ENCODE results near the gene COL5A2. TPM values are rescaled to one million over a fixed set of nuclear protein-coding genes. Genes with fewer than 3 reads are reported as not detected.

The COL5A2 gene
- total RNA-seq, 2 experiments from 2014 or later, result 0.32 to 0.50 TPM

DNA sequence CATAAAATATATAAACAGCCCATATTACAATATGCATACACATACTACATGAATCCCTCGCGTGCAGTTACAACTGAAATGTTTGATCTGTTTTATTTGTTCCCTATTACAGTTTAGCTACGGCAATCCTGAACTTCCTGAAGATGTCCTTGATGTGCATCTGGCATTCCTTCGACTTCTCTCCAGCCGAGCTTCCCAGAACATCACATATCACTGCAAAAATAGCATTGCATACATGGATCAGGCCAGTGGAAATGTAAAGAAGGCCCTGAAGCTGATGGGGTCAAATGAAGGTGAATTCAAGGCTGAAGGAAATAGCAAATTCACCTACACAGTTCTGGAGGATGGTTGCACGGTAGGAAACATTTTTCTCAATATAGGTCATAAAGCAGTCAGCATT lies 169.0 kb downstream of the COL5A2 start:
- DNase-seq, result no peak
- H3K27ac Mint-ChIP-seq, result no peak overlapping the region
- H3K4me1 Mint-ChIP-seq, result no peaks in the 10 kb centered on the region
- ATAC-seq, result no peak
- intact Hi-C loops (cut with DNase I, micrococcal nuclease), result no loop called here
- CTCF ChIA-PET, result no interaction called here
- H3K4me3 Mint-ChIP-seq, result no peak overlapping the region
- POLR2A ChIA-PET, result no interaction called here
- no peaks in the 10 kb centered on the region for H3K9me3 Mint-ChIP-seq (ENCODE audit: low read depth)
- H3K27me3 Mint-ChIP-seq, result peaks cover 1% of the 10 kb centered on the region
- no peaks in the 10 kb centered on the region for H3K36me3 Mint-ChIP-seq (ENCODE audit: low read depth)

GRCh38 chr2:189008555-189009262 lies 170.9 kb downstream of the COL5A2 start:
- intact Hi-C loops (cut with DNase I, micrococcal nuclease), result no loop called here
- Mint-ChIP-seq H3K4me3 (no peak overlapping the region), H3K4me1 (no peaks in the 10 kb centered on the region), H3K27me3 (peaks cover under 1% of the 10 kb centered on the region), H3K9me3 (ENCODE audit: low read depth) (no peaks in the 10 kb centered on the region), H3K27ac (no peak overlapping the region), H3K36me3 (ENCODE audit: low read depth) (no peaks in the 10 kb centered on the region)
- ATAC-seq (no peak), DNase-seq (no peak)
- POLR2A ChIA-PET, result no interaction called here
- CTCF ChIA-PET, result no interaction called here

- POLR2A ChIA-PET, result no interaction called here
These were observed 177.5 kb downstream of the COL5A2 start for GRCh38 chr2:189002079-189002478.

DNA sequence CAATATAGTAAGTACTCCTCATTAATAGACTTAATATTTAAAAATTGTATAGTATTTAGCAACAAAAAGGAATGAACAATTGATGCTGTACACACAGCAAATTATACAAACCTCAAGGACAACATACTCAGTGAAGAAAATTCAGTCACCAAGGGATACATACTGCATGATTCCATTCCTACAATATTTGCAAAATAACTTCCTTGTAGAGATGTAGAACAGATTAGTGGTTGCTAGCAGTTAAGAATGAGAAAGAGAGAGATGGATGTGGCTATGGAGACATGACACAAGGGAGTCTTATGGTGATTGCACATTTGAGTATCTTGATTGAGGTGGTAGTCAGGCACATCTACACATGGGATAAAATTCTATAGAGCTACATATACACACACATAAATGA lies 179.3 kb downstream of the COL5A2 start:
- Mint-ChIP-seq H3K36me3 (ENCODE audit: low read depth) (no peaks in the 10 kb centered on the region), H3K4me3 (no peak overlapping the region), H3K4me1 (peaks cover 7% of the 10 kb centered on the region), H3K27ac (no peak overlapping the region), H3K9me3 (ENCODE audit: low read depth) (no peaks in the 10 kb centered on the region), H3K27me3 (peaks cover 2% of the 10 kb centered on the region)
- DNase-seq (no peak), ATAC-seq (no peak)
- intact Hi-C loops (cut with DNase I, micrococcal nuclease), result no loop called here
- CTCF ChIA-PET, result no interaction called here
- POLR2A ChIA-PET, result no interaction called here

More at GRCh38 chr2:189002079-189002478, 177.5 kb downstream of the COL5A2 start:
- ATAC-seq (peak; percentile 49), DNase-seq (no peak)
- Mint-ChIP-seq H3K27me3 (peaks cover 2% of the 10 kb centered on the region), H3K9me3 (ENCODE audit: low read depth) (no peaks in the 10 kb centered on the region), H3K4me3 (no peak overlapping the region), H3K4me1 (peaks cover 7% of the 10 kb centered on the region), H3K27ac (no peak overlapping the region), H3K36me3 (ENCODE audit: low read depth) (no peaks in the 10 kb centered on the region)
- CTCF ChIA-PET, result no interaction called here
- intact Hi-C loops (cut with DNase I, micrococcal nuclease), result no loop called here

DNA sequence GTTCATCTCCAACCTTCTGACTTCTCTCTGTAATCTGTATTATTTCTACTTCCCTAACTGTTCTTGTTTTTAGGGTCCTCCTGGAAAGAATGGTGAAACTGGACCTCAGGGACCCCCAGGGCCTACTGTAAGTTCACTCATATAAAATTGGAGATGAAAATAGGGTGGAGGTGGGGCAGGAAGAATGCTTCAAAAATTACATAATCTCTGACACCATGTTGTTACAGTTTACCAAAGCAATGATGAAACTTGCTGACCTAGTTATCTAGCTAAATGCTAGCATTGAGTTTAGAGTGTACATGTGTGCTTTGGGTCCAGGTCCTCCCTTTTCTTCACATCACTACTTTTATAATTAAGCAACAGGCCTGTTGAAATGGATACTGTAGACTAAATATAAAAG lies 182.3 kb downstream of the COL5A2 start:
- DNase-seq, result no peak
- Mint-ChIP-seq H3K36me3 (ENCODE audit: low read depth) (no peaks in the 10 kb centered on the region), H3K9me3 (ENCODE audit: low read depth) (no peaks in the 10 kb centered on the region), H3K27ac (no peak overlapping the region), H3K27me3 (peaks cover 2% of the 10 kb centered on the region), H3K4me1 (peaks cover 3% of the 10 kb centered on the region), H3K4me3 (no peak overlapping the region)
- intact Hi-C loops (cut with DNase I, micrococcal nuclease), result no loop called here
- CTCF ChIA-PET, result no interaction called here
- POLR2A ChIA-PET, result no interaction called here
- no peak for ATAC-seq

- no peaks in the 10 kb centered on the region for H3K36me3 Mint-ChIP-seq (ENCODE audit: low read depth)
- peaks cover 2% of the 10 kb centered on the region for H3K27me3 Mint-ChIP-seq
- no peak for DNase-seq
- no peak overlapping the region for H3K27ac Mint-ChIP-seq
- ChIA-PET POLR2A (no interaction called here), CTCF (no interaction called here)
- no peaks in the 10 kb centered on the region for H3K4me1 Mint-ChIP-seq
- no peak for ATAC-seq
- H3K9me3 Mint-ChIP-seq (ENCODE audit: low read depth), result no peaks in the 10 kb centered on the region
- H3K4me3 Mint-ChIP-seq, result no peak overlapping the region
- intact Hi-C loops (cut with DNase I, micrococcal nuclease), result no loop called here
These were observed 186.3 kb downstream of the COL5A2 start for GRCh38 chr2:188993247-188993646.

DNA sequence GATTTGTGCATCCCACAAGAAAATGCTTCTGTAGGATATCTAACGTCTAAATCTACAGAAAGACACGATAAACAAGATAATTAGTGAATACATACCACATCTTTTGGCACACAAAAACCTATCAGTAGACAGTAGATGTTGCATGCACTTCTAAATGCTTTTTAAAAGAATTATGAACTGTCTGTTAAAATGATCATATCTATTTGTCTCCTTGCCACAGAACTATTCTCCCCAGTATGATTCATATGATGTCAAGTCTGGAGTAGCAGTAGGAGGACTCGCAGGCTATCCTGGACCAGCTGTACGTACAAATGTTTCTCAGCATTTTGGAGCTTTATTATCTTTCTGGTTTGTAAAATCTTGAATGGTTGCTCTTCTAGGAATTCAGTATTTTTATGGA lies 192.7 kb downstream of the COL5A2 start:
- Mint-ChIP-seq H3K9me3 (ENCODE audit: low read depth) (no peaks in the 10 kb centered on the region), H3K36me3 (ENCODE audit: low read depth) (no peaks in the 10 kb centered on the region), H3K27me3 (no peaks in the 10 kb centered on the region), H3K27ac (no peak overlapping the region), H3K4me1 (no peaks in the 10 kb centered on the region), H3K4me3 (no peak overlapping the region)
- POLR2A ChIA-PET, result no interaction called here
- no peak for ATAC-seq
- DNase-seq, result no peak
- CTCF ChIA-PET, result interaction anchor here (0.6 kb wide), 1 partner anchor 15 kb away, joined by 3 read pairs; no protein-coding TSS in a partner anchor
- intact Hi-C loops (cut with DNase I, micrococcal nuclease), result loop anchor here in 1 of 2 experiments (10.0 kb wide), 1 partner anchor 462 kb away; no protein-coding TSS in a partner anchor

DNA sequence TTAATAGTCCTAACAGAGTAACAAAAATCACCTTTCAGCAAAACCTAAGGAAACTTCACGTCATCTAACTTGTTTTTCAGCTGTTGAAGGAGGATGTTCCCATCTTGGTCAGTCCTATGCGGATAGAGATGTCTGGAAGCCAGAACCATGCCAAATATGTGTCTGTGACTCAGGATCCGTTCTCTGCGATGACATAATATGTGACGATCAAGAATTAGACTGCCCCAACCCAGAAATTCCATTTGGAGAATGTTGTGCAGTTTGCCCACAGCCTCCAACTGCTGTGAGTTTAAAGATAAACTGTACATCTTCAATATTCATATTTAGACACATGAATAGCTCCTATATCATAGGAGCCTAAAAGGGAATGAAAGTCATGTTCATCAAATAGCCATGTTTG lies 194.9 kb downstream of the COL5A2 start:
- ChIA-PET CTCF (interaction anchor here (1.1 kb wide), 1 partner anchor 460 kb away, joined by 4 read pairs; no protein-coding TSS in a partner anchor), POLR2A (no interaction called here)
- Mint-ChIP-seq H3K4me1 (no peaks in the 10 kb centered on the region), H3K36me3 (ENCODE audit: low read depth) (no peaks in the 10 kb centered on the region), H3K27me3 (no peaks in the 10 kb centered on the region), H3K9me3 (ENCODE audit: low read depth) (no peaks in the 10 kb centered on the region), H3K27ac (no peak overlapping the region), H3K4me3 (no peak overlapping the region)
- intact Hi-C loops (cut with DNase I, micrococcal nuclease), result loop anchor here in 1 of 2 experiments (10.0 kb wide), 1 partner anchor 460 kb away; no protein-coding TSS in a partner anchor
- DNase-seq, result no peak
- no peak for ATAC-seq

DNA sequence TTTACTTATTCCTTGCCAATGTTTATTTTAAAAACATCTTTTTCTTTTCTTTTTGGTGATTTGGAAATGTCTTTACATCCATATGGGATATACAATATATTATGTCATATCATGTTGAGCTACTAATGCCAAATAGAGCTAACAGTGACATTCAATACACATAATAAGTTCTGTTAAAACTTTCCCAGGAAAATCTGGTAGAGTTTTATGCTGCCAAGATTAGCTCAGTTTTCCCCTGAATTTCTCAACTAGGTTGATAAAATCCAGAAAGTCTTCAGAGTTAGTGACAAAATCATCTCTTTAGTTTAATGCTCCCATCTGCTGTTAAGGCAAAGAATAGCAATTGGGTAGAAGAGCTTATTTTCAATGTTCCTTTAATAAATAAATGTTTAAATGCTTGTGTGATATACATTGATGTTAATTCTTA lies 195.5 kb downstream of the COL5A2 start:
- DNase-seq, result no peak
- ChIA-PET POLR2A (no interaction called here), CTCF (interaction anchor here (1.1 kb wide), 1 partner anchor 459 kb away, joined by 4 read pairs; no protein-coding TSS in a partner anchor)
- Mint-ChIP-seq H3K27ac (no peak overlapping the region), H3K4me1 (peaks cover 5% of the 10 kb centered on the region), H3K9me3 (ENCODE audit: low read depth) (no peaks in the 10 kb centered on the region), H3K4me3 (no peak overlapping the region), H3K27me3 (no peaks in the 10 kb centered on the region), H3K36me3 (ENCODE audit: low read depth) (no peaks in the 10 kb centered on the region)
- intact Hi-C loops (cut with DNase I, micrococcal nuclease), result loop anchor here in 1 of 2 experiments (10.0 kb wide), 1 partner anchor 459 kb away; no protein-coding TSS in a partner anchor
- ATAC-seq, result no peak

DNA sequence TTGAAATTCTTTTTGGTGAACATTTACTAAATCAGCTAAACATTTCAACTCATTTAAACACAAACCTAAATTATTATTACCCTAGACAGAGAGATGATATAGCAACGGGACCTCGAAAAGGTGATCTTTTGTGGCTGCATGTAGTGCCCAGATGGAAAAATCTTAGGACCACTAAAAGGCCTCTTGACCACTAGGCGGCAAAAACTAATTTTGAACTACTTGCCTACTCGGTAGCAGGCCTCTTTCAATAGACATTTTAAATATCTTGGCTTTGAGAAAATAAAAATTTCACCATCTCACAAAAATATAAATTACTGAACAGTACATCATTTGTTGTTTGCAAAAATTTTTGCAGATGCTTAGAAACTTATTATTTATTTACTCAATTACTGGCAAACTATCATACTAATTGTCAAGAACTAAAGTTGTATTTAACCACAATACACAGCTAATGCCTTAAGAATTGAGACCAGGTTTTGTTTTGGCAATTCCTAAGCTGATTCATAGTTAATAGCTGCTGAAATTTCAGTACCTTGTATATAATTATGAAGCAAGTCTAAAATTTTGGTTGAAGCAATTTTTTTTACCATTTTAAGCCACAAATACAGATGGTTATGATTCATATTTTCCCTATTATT lies 196.0 kb downstream of the COL5A2 start:
- Mint-ChIP-seq H3K9me3 (ENCODE audit: low read depth) (no peaks in the 10 kb centered on the region), H3K27ac (no peak overlapping the region), H3K36me3 (ENCODE audit: low read depth) (no peaks in the 10 kb centered on the region), H3K4me3 (no peak overlapping the region), H3K4me1 (peaks cover 10% of the 10 kb centered on the region), H3K27me3 (no peaks in the 10 kb centered on the region)
- no peak for ATAC-seq
- DNase-seq, result no peak
- CTCF ChIA-PET, result interaction anchor here (1.1 kb wide), 1 partner anchor 459 kb away, joined by 4 read pairs; no protein-coding TSS in a partner anchor
- intact Hi-C loops (cut with DNase I, micrococcal nuclease), result loop anchor here (1.0 to 10.0 kb wide), 2 partner anchors 459 kb away; no protein-coding TSS in a partner anchor
- POLR2A ChIA-PET, result no interaction called here

Data from activated CD4-positive, alpha-beta T cell treated with anti-CD3 and anti-CD28 coated beads for 36 hours (primary cell).